ENCODE results near the gene TFE3. TPM values are rescaled to one million over a fixed set of nuclear protein-coding genes. Genes with fewer than 3 reads are reported as not detected.
A peak's percentile ranks its signal among the peaks of the same experiment; 100 is the strongest.

The TFE3 gene
- total and polyA plus RNA-seq, 10 of the 15 experiments (the other 5 are each of a cell fraction or from before 2014, with no cell fraction given): 3.5 to 20.4 (median 11.6) TPM

- TF ChIP-seq SMC3 (IDR thresholded peaks at IDR 0.05; ENCODE audit: borderline replicate concordance, low read length): peak; percentile 43; the same call in 1 of the 2 replicates
- no peak; the same call in 1 of the 2 replicates for TF ChIP-seq IKZF1 (conservative IDR thresholded peaks at IDR 0.05)
- TF ChIP-seq CBX5 (IDR thresholded peaks at IDR 0.05; ENCODE audit: low read depth): 0 out of 2 replicates have a peak, but pooled peaks have one; percentile 60
- peak; percentile 31; the same call in 1 of the 2 replicates for TF ChIP-seq RUNX3 (IDR thresholded peaks at IDR 0.05; ENCODE audit: low read length)
- peak; percentile 53; the same call in 1 of the 2 replicates for TF ChIP-seq ATF7 (IDR thresholded peaks at IDR 0.05; ENCODE audit: low read depth)
- peak; percentile 48 to 70 (median 63) for TF ChIP-seq CTCF (IDR thresholded peaks at IDR 0.05 in 2 of 3, conservative IDR thresholded peaks at IDR 0.05 in 1 of 3; ENCODE audit: control insufficient read depth in 2 of 3, extremely low read depth in 1 of 3, insufficient read depth in 1 of 3, low read depth in 3 of 3, low read length in 3 of 3)
- peak; percentile 52; the same call in 1 of the 2 replicates for TF ChIP-seq TAF1 (IDR thresholded peaks at IDR 0.05; ENCODE audit: borderline replicate concordance, low read depth, low read length)
- TF ChIP-seq CREB1 (IDR thresholded peaks at IDR 0.05; ENCODE audit: low read depth): peak; percentile 86
- peak; percentile 33; the same call in 1 of the 2 replicates for TF ChIP-seq GABPA (IDR thresholded peaks at IDR 0.05; ENCODE audit: low read depth)
- TF ChIP-seq NFYA (IDR thresholded peaks at IDR 0.05; ENCODE audit: borderline replicate concordance, low read depth, low read length): no peak
- TF ChIP-seq HDGF (IDR thresholded peaks at IDR 0.05): peak; percentile 79; the same call in 1 of the 2 replicates
- no peak for TF ChIP-seq KAT2A (conservative IDR thresholded peaks at IDR 0.05; ENCODE audit: control insufficient read depth, low read depth, low read length)
- TF ChIP-seq CREM (IDR thresholded peaks at IDR 0.05; ENCODE audit: low read depth): peak; percentile 54; the same call in 1 of the 2 replicates
- peak; percentile 83 for TF ChIP-seq NRF1 (conservative IDR thresholded peaks at IDR 0.05; ENCODE audit: low read depth, low read length)
- TF ChIP-seq YY1 (IDR thresholded peaks at IDR 0.05; ENCODE audit: low read depth, low read length): peak; percentile 26; the same call in 1 of the 2 replicates
- no peak for TF ChIP-seq CEBPB (IDR thresholded peaks at IDR 0.05; ENCODE audit: borderline replicate concordance in 1 of 2, low read depth in 2 of 2, low read length in 2 of 2)
- peak; percentile 73 for TF ChIP-seq SP1 (IDR thresholded peaks at IDR 0.05; ENCODE audit: low read depth, low read length)
- peak; percentile 67 for TF ChIP-seq RAD21 (IDR thresholded peaks at IDR 0.05; ENCODE audit: insufficient read depth, low read depth, low read length)
- TF ChIP-seq, protein P1, sequence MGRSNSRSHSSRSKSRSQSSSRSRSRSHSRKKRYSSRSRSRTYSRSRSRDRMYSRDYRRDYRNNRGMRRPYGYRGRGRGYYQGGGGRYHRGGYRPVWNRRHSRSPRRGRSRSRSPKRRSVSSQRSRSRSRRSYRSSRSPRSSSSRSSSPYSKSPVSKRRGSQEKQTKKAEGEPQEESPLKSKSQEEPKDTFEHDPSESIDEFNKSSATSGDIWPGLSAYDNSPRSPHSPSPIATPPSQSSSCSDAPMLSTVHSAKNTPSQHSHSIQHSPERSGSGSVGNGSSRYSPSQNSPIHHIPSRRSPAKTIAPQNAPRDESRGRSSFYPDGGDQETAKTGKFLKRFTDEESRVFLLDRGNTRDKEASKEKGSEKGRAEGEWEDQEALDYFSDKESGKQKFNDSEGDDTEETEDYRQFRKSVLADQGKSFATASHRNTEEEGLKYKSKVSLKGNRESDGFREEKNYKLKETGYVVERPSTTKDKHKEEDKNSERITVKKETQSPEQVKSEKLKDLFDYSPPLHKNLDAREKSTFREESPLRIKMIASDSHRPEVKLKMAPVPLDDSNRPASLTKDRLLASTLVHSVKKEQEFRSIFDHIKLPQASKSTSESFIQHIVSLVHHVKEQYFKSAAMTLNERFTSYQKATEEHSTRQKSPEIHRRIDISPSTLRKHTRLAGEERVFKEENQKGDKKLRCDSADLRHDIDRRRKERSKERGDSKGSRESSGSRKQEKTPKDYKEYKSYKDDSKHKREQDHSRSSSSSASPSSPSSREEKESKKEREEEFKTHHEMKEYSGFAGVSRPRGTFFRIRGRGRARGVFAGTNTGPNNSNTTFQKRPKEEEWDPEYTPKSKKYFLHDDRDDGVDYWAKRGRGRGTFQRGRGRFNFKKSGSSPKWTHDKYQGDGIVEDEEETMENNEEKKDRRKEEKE (IDR thresholded peaks at IDR 0.05): no peak
Observed at GRCh38 chrX:49043220-49043986, at the start of gene TFE3 (continued).

All from GM12878 (cell line).